Gastrocnemius medialis (tissue), 4 donors: ENCODE results near the gene RNU5B-1.

Source experiments
- POLR2A ChIP-seq, 2 donors: fragments of 450-650 bp; IDR thresholded peaks; one replicate each; pipeline ENCODE4 v1.6.1; 2017; ENCODE audit warnings: antibody characterized with exemption in 2 of 2, mild to moderate bottlenecking in 2 of 2, moderate library complexity in 2 of 2
- TF ChIP-seq, protein P1 (sequence below), 5 experiments: fragments of 450-650 bp in 3 of 5; fragments of 200-600 bp in 2 of 5; sonication (generic) in 2 of 5; IDR thresholded peaks in 4 of 5; conservative IDR thresholded peaks in 1 of 5; 1 replicate in 4 of 5; 2 replicates in 1 of 5; pipeline ENCODE4 v1.5.1; 2016 to 2019; ENCODE audit warnings: antibody characterized with exemption in 5 of 5, mild to moderate bottlenecking in 3 of 5, moderate library complexity in 3 of 5

DNA sequence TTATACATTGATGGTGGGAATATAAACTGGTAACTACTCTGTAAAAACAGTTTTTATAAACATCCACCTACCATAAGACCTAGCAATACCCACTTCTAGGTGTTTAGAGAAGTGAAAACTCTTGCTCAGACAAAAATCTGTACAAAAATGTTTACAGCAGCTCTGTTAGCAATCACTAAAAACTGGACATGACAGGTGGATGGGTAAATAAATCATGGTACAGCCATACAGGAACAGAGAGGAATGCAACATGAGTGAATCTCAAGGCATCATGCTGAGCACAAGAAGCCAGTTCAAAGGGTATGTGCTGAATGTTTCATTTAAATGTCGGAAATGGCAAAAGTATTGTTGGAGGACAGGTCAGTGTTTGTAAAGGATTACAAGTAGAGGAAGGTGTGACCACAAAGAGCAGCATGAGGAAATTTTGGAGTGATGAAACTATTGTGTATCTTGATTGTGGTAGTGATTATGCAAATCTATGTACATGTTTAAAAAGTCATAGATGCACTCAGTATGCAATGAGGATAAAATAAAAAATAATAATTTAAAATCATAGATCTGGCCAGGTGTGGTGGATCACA, 11.4 kb upstream of the RNU5B-1 start:
- no peak for TF ChIP-seq POLR2A (IDR thresholded peaks at IDR 0.05)
- TF ChIP-seq, protein P1, sequence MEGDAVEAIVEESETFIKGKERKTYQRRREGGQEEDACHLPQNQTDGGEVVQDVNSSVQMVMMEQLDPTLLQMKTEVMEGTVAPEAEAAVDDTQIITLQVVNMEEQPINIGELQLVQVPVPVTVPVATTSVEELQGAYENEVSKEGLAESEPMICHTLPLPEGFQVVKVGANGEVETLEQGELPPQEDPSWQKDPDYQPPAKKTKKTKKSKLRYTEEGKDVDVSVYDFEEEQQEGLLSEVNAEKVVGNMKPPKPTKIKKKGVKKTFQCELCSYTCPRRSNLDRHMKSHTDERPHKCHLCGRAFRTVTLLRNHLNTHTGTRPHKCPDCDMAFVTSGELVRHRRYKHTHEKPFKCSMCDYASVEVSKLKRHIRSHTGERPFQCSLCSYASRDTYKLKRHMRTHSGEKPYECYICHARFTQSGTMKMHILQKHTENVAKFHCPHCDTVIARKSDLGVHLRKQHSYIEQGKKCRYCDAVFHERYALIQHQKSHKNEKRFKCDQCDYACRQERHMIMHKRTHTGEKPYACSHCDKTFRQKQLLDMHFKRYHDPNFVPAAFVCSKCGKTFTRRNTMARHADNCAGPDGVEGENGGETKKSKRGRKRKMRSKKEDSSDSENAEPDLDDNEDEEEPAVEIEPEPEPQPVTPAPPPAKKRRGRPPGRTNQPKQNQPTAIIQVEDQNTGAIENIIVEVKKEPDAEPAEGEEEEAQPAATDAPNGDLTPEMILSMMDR (IDR thresholded peaks at IDR 0.05 in 4 of 5, conservative IDR thresholded peaks at IDR 0.05 in 1 of 5): no peak
